ENCODE results near the gene NGEF. TPM values are rescaled to one million over a fixed set of nuclear protein-coding genes. Genes with fewer than 3 reads are reported as not detected.

Gene NGEF
- total and polyA plus RNA-seq, 7 donors: 0.28 to 13.9 (median 10.8) TPM; not detected in 2

GRCh38 chr2:232872826-232873225, 140.2 kb downstream of the NGEF start:
- peak; percentile 64 for DNase-seq
- TF ChIP-seq CTCF (IDR thresholded peaks at IDR 0.05): no peak
- TF ChIP-seq POLR2AphosphoS5 (IDR thresholded peaks at IDR 0.05): no peak
- TF ChIP-seq EP300 (IDR thresholded peaks at IDR 0.05): no peak
- no peak for TF ChIP-seq POLR2A (IDR thresholded peaks at IDR 0.05)

GRCh38 chr2:232871835-232872736, 141.0 kb downstream of the NGEF start:
- TF ChIP-seq CTCF (IDR thresholded peaks at IDR 0.05) (no peak), POLR2AphosphoS5 (IDR thresholded peaks at IDR 0.05) (peak in 1 of 4 donors; percentile 8)
- no peak overlapping the region for H3K27ac ChIP-seq
- H3K36me3 ChIP-seq: no peaks in the 10 kb centered on the region
- DNase-seq: peak; percentile 81
- peaks cover 16 to 23% (median 23%) of the 10 kb centered on the region in 3 donors for H3K27me3 ChIP-seq
- peaks cover 0 to 18% (median 16%) of the 10 kb centered on the region in 4 donors for H3K4me1 ChIP-seq
- WGBS, 2 donors: 89 to 92% methylated on average over 22 of the region's 22 CpGs
- H3K4me3 ChIP-seq: no peak overlapping the region
- no peaks in the 10 kb centered on the region for H3K9me3 ChIP-seq
- intact Hi-C loops (cut with DNase I): no loop called here

More at GRCh38 chr2:232872826-232873225, 140.2 kb downstream of the NGEF start:
- no peaks in the 10 kb centered on the region for H3K9me3 ChIP-seq
- no peak overlapping the region for H3K27ac ChIP-seq
- H3K36me3 ChIP-seq: no peaks in the 10 kb centered on the region
- H3K4me3 ChIP-seq: no peak overlapping the region
- 89 to 91% methylated on average over 9 of the region's 9 CpGs for WGBS, 2 donors
- intact Hi-C loops (cut with DNase I): no loop called here
- H3K4me1 ChIP-seq: peaks cover 0 to 20% (median 16%) of the 10 kb centered on the region in 4 donors
- H3K27me3 ChIP-seq: peaks cover 17 to 28% (median 24%) of the 10 kb centered on the region in 3 donors

GRCh38 chr2:232871418-232871834, 141.6 kb downstream of the NGEF start:
- Histone ChIP-seq H3K9me3 (no peaks in the 10 kb centered on the region), H3K36me3 (no peaks in the 10 kb centered on the region), H3K27ac (no peak overlapping the region), H3K4me3 (no peak overlapping the region), H3K27me3 (peaks cover 10 to 16% (median 16%) of the 10 kb centered on the region in 3 donors), H3K4me1 (peaks cover 0 to 11% (median 10%) of the 10 kb centered on the region in 4 donors)
- TF ChIP-seq POLR2AphosphoS5 (IDR thresholded peaks at IDR 0.05) (no peak), POLR2A (IDR thresholded peaks at IDR 0.05) (no peak), EP300 (IDR thresholded peaks at IDR 0.05) (no peak), CTCF (IDR thresholded peaks at IDR 0.05) (no peak)
- 77 to 81% methylated on average over 15 of the region's 15 CpGs for WGBS, 2 donors
- intact Hi-C loops (cut with DNase I): no loop called here
- peak; percentile 48 for DNase-seq

GRCh38 chr2:232870766-232871371, 142.2 kb downstream of the NGEF start:
- Histone ChIP-seq H3K4me3 (no peak overlapping the region), H3K36me3 (no peaks in the 10 kb centered on the region), H3K9me3 (no peaks in the 10 kb centered on the region), H3K4me1 (peaks cover 0 to 6% (median 5%) of the 10 kb centered on the region in 4 donors), H3K27ac (no peak overlapping the region), H3K27me3 (peaks cover 4 to 11% (median 11%) of the 10 kb centered on the region in 3 donors)
- TF ChIP-seq POLR2A (IDR thresholded peaks at IDR 0.05) (no peak), EP300 (IDR thresholded peaks at IDR 0.05) (no peak), POLR2AphosphoS5 (IDR thresholded peaks at IDR 0.05) (no peak), CTCF (IDR thresholded peaks at IDR 0.05) (no peak)
- intact Hi-C loops (cut with DNase I): no loop called here
- WGBS, 2 donors: 85 to 88% methylated on average over 17 of the region's 17 CpGs
- DNase-seq: peak; percentile 43
